Activated naive CD4-positive, alpha-beta T cell treated with anti-CD3 and anti-CD28 coated beads, Interleukin-2, amount 10 ng/mL, durations not matched to agents 5 hours and 36 hours (primary cell): Measurements from ENCODE around the gene WDR41. TPM values are rescaled to one million over a fixed set of nuclear protein-coding genes. Genes with fewer than 3 reads are reported as not detected.

ENCODE experiments used
- total RNA-seq, 2 experiments: library from RNA; stranded (reverse); gene quantifications; one replicate each; pipeline ENCODE4 v1.2.3, GENCODE V29; 2021

WDR41 gene
- total RNA-seq = 10 to 100 TPM; 13.9 to 17.2 TPM

GRCh38 chr5:77491783-77492652 is at the start of gene WDR41:
Gene WDR41, minus strand, starts transcription at chr5:77492316. Its CDS starts 96 bp downstream, at chr5:77492220.

Other genes starting within 250 kb of the WDR41 start
- gene OTP, start 146.4 kb upstream of the WDR41 start, total RNA-seq = not detected